Measurements from ENCODE around the gene PHF3. TPM values are rescaled to one million over a fixed set of nuclear protein-coding genes. Genes with fewer than 3 reads are reported as not detected.
A peak's percentile ranks its signal among the peaks of the same experiment; 100 is the strongest.

The PHF3 gene
- total RNA-seq, 2 experiments from 2014 or later, result 54.8 to 92.5 TPM

- Histone ChIP-seq H3K27ac (ENCODE audit: low read depth, low read length, poor library complexity, severe bottlenecking) (no peak overlapping the region), H4K20me1 (ENCODE audit: insufficient read depth, low read length) (no peaks in the 10 kb centered on the region), H2AFZ (ENCODE audit: low read length) (no peak overlapping the region), H3K79me2 (ENCODE audit: insufficient read depth, low read depth, low read length) (peaks cover 97% of the 10 kb centered on the region), H3K9me2 (ENCODE audit: insufficient read depth, low read length) (no peaks in the 10 kb centered on the region), H3K4me1 (ENCODE audit: insufficient read depth, low read length, poor library complexity, severe bottlenecking) (peaks cover 70% of the 10 kb centered on the region), H3K4me3 (ENCODE audit: low read depth, low read length, poor library complexity, severe bottlenecking) (no peak overlapping the region), H3K36me3 (ENCODE audit: insufficient read depth, low read length) (peaks cover 55% of the 10 kb centered on the region), H3K4me2 (ENCODE audit: low read length) (no peak overlapping the region), H3K9me3 (ENCODE audit: low read length) (peaks cover 7% of the 10 kb centered on the region; the same call in 1 of the 2 replicates)
- no peak for DNase-seq (ENCODE audit: low spot score)
- no peak for TF ChIP-seq EZH2phosphoT487 (IDR thresholded peaks at IDR 0.05; ENCODE audit: borderline replicate concordance, low read depth, low read length)
- intact Hi-C loops (cut with micrococcal nuclease; ENCODE audit: unreplicated experiment), result no loop called here
- POLR2A ChIA-PET, result interaction anchor here (1.1 to 14.6 kb wide), 2 partner anchors 8 to 17 kb away, joined by 4 to 192 read pairs; no protein-coding TSS in a partner anchor
- BruUV-seq (replicated peaks), result no TSS peak
- CTCF ChIA-PET (ENCODE audit: unreplicated experiment), result no interaction called here
These were observed 39.5 kb downstream of the PHF3 start for GRCh38 chr6:63675138-63675537.

GRCh38 chr6:63676412-63677114, 41.0 kb downstream of the PHF3 start:
- Histone ChIP-seq H3K4me2 (ENCODE audit: low read length) (no peak overlapping the region), H3K36me3 (ENCODE audit: insufficient read depth, low read length) (peaks cover 57% of the 10 kb centered on the region), H3K79me2 (ENCODE audit: insufficient read depth, low read depth, low read length) (peaks cover 97% of the 10 kb centered on the region), H3K27ac (ENCODE audit: low read depth, low read length, poor library complexity, severe bottlenecking) (no peak overlapping the region), H3K4me3 (ENCODE audit: low read depth, low read length, poor library complexity, severe bottlenecking) (no peak overlapping the region), H3K4me1 (ENCODE audit: insufficient read depth, low read length, poor library complexity, severe bottlenecking) (peaks cover 84% of the 10 kb centered on the region), H3K9me2 (ENCODE audit: insufficient read depth, low read length) (no peaks in the 10 kb centered on the region), H3K9me3 (ENCODE audit: low read length) (no peaks in the 10 kb centered on the region), H4K20me1 (ENCODE audit: insufficient read depth, low read length) (no peaks in the 10 kb centered on the region), H2AFZ (ENCODE audit: low read length) (no peak overlapping the region)
- ChIA-PET CTCF (ENCODE audit: unreplicated experiment) (interaction anchor here (0.8 kb wide), 1 partner anchor 13 kb away, joined by 3 read pairs; no protein-coding TSS in a partner anchor), POLR2A (interaction anchor here (0.6 to 1.2 kb wide), 5 partner anchors 9 to 41 kb away, joined by 3 to 7 read pairs (median 4); no protein-coding TSS in a partner anchor)
- intact Hi-C loops (cut with micrococcal nuclease; ENCODE audit: unreplicated experiment), result no loop called here
- TF ChIP-seq CTCF (conservative IDR thresholded peaks at IDR 0.05; ENCODE audit: low read length) (no peak), EZH2phosphoT487 (IDR thresholded peaks at IDR 0.05; ENCODE audit: borderline replicate concordance, low read depth, low read length) (no peak)
- DNase-seq (ENCODE audit: low spot score), result no peak
- no TSS peak for BruUV-seq (replicated peaks)

- no peaks in the 10 kb centered on the region for H4K20me1 ChIP-seq (ENCODE audit: insufficient read depth, low read length)
- POLR2A ChIA-PET, result interaction anchor here (0.6 to 1.2 kb wide), 5 partner anchors 9 to 42 kb away, joined by 3 to 7 read pairs (median 4); no protein-coding TSS in a partner anchor
These were observed 41.7 kb downstream of the PHF3 start for GRCh38 chr6:63677282-63677681.

More at GRCh38 chr6:63677282-63677681, 41.7 kb downstream of the PHF3 start:
- peaks cover 86% of the 10 kb centered on the region for H3K4me1 ChIP-seq (ENCODE audit: insufficient read depth, low read length, poor library complexity, severe bottlenecking)
- no peak for DNase-seq (ENCODE audit: low spot score)
- H3K4me2 ChIP-seq (ENCODE audit: low read length), result peak overlapping the region; percentile 19; the same call in 1 of the 2 replicates
- peaks cover 99% of the 10 kb centered on the region for H3K79me2 ChIP-seq (ENCODE audit: insufficient read depth, low read depth, low read length)
- peaks cover 58% of the 10 kb centered on the region for H3K36me3 ChIP-seq (ENCODE audit: insufficient read depth, low read length)
- BruUV-seq (replicated peaks), result no TSS peak
- H3K27ac ChIP-seq (ENCODE audit: low read depth, low read length, poor library complexity, severe bottlenecking), result peak overlapping the region; percentile 6
- no peak overlapping the region for H2AFZ ChIP-seq (ENCODE audit: low read length)
- TF ChIP-seq CTCF (conservative IDR thresholded peaks at IDR 0.05; ENCODE audit: low read length) (no peak), EZH2phosphoT487 (IDR thresholded peaks at IDR 0.05; ENCODE audit: borderline replicate concordance, low read depth, low read length) (no peak)
- CTCF ChIA-PET (ENCODE audit: unreplicated experiment), result interaction anchor here (0.8 kb wide), 1 partner anchor 14 kb away, joined by 3 read pairs; no protein-coding TSS in a partner anchor
- H3K9me2 ChIP-seq (ENCODE audit: insufficient read depth, low read length), result no peaks in the 10 kb centered on the region
- intact Hi-C loops (cut with micrococcal nuclease; ENCODE audit: unreplicated experiment), result no loop called here
- no peak overlapping the region for H3K4me3 ChIP-seq (ENCODE audit: low read depth, low read length, poor library complexity, severe bottlenecking)
- no peaks in the 10 kb centered on the region for H3K9me3 ChIP-seq (ENCODE audit: low read length)

Data from OCI-LY7 (cell line).